ENCODE results near the gene EVI5L.

EVI5L gene

GRCh38 chr19:7843521-7843920, 13.5 kb downstream of the EVI5L start:
- Histone ChIP-seq H3K36me3 (replicated peaks) (no peaks in the 10 kb centered on the region), H3K4me3 (ENCODE audit: low read depth, low read length) (no peak overlapping the region), H3K27ac (no peak overlapping the region), H3K27me3 (replicated peaks) (no peaks in the 10 kb centered on the region)
- in situ Hi-C loops (cut with HindIII; ENCODE audit: low pct_ligation_motif_present, low sequenced_read_pairs), result no loop called here
- TF ChIP-seq, protein P1, sequence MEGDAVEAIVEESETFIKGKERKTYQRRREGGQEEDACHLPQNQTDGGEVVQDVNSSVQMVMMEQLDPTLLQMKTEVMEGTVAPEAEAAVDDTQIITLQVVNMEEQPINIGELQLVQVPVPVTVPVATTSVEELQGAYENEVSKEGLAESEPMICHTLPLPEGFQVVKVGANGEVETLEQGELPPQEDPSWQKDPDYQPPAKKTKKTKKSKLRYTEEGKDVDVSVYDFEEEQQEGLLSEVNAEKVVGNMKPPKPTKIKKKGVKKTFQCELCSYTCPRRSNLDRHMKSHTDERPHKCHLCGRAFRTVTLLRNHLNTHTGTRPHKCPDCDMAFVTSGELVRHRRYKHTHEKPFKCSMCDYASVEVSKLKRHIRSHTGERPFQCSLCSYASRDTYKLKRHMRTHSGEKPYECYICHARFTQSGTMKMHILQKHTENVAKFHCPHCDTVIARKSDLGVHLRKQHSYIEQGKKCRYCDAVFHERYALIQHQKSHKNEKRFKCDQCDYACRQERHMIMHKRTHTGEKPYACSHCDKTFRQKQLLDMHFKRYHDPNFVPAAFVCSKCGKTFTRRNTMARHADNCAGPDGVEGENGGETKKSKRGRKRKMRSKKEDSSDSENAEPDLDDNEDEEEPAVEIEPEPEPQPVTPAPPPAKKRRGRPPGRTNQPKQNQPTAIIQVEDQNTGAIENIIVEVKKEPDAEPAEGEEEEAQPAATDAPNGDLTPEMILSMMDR (IDR thresholded peaks at IDR 0.05; ENCODE audit: low read depth, low read length, missing control alignments), result no peak
- DNase-seq, result no peak

DNA sequence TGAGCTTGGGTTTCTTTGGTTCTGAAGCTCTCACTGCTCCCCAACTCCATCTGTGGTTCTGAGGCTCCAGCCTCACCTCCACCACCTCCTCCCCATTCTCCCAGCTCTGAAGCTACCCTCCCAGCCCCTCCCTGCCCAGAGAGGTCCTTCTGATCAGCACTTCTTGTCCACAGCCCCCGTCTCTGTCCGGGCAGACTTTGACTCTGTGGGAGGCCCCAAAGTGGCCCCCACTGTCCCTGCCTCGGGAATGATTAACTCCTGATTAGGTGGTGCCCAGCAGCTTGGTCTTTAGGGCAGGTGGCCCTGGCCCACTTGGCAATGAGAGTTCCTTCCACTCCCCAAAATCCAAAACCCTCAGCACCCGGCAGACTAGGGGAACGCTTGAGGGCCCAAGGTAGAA, 14.4 kb downstream of the EVI5L start:
- Histone ChIP-seq H3K4me3 (ENCODE audit: low read depth, low read length) (no peak overlapping the region), H3K27ac (no peak overlapping the region), H3K36me3 (replicated peaks) (peaks cover 3% of the 10 kb centered on the region), H3K27me3 (replicated peaks) (no peaks in the 10 kb centered on the region)
- no peak for DNase-seq
- in situ Hi-C loops (cut with HindIII; ENCODE audit: low pct_ligation_motif_present, low sequenced_read_pairs), result no loop called here
- TF ChIP-seq, protein P1 (IDR thresholded peaks at IDR 0.05; ENCODE audit: low read depth, low read length, missing control alignments), result no peak

DNA sequence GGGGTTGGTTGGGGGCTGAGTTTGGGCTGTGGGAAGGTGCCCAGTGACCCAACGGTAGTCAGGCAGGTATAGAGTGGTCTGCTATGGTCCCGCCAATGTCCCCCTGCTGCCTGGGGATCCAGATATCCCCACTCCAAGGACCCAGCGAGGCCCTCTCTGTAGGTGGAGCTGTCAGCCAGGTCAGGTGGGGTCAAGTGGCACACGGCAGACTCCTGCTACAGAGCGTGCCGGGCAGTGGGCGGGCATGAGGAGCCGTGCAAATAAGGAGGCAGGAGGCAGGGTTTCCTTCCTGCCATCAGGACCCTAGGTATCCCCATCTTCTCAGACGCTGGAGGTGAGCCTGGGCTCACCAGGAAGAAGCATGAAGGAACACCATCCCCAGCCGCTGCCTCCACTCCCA, 14.9 kb downstream of the EVI5L start:
- in situ Hi-C loops (cut with HindIII; ENCODE audit: low pct_ligation_motif_present, low sequenced_read_pairs), result no loop called here
- H3K27me3 ChIP-seq (replicated peaks), result no peaks in the 10 kb centered on the region
- TF ChIP-seq, protein P1 (IDR thresholded peaks at IDR 0.05; ENCODE audit: low read depth, low read length, missing control alignments), result no peak

DNA sequence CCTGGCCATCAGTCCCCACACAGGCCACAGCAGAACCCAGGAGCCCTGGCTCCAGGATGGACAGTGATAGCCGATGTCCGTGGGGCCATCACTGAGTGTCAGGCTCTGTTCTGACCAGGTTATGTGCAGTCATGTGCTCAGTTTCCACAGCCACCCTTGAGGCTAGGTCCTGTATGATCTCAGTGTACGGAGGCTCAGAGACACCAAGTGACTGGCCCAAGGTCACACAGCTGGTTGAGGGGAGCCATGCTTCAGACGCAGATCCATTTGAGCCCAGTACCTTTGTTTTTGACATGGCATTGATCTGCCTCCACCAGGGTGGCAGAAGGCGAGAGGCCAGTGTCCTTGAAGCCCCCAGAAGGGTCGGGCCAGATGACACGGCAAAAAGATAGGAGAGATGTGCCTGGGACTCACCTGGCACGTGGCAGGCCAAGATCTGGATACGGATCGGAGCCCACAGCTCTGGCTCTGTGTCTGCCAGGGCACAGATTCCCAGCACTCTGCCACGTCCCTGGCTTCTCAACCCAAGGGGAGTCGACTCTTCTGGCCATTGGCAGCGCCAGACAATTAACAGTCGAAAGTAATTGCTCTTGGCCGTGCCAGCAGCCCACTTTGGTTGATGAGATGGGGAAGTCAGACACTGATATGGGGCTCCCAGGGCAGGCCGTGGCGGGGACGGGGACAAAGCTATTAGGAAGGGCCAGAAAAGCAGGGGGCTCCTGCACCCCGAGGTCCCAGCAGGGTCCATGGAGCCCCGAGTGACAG, 15.6 kb downstream of the EVI5L start:
- Histone ChIP-seq H3K4me3 (ENCODE audit: low read depth, low read length) (no peak overlapping the region), H3K27ac (no peak overlapping the region), H3K36me3 (replicated peaks) (peaks cover 3% of the 10 kb centered on the region), H3K27me3 (replicated peaks) (no peaks in the 10 kb centered on the region)
- TF ChIP-seq, protein P1 (IDR thresholded peaks at IDR 0.05; ENCODE audit: low read depth, low read length, missing control alignments), result no peak
- in situ Hi-C loops (cut with HindIII; ENCODE audit: low pct_ligation_motif_present, low sequenced_read_pairs), result no loop called here
- no peak for DNase-seq

More for the DNA sequence above, 14.9 kb downstream of the EVI5L start:
- H3K4me3 ChIP-seq (ENCODE audit: low read depth, low read length), result no peak overlapping the region
- no peak for DNase-seq
- peaks cover 3% of the 10 kb centered on the region for H3K36me3 ChIP-seq (replicated peaks)
- no peak overlapping the region for H3K27ac ChIP-seq

- peaks cover 3% of the 10 kb centered on the region for H3K36me3 ChIP-seq (replicated peaks)
- TF ChIP-seq, protein P1 (IDR thresholded peaks at IDR 0.05; ENCODE audit: low read depth, low read length, missing control alignments), result no peak
- H3K27ac ChIP-seq, result no peak overlapping the region
Measured at GRCh38 chr19:7846155-7846646, 16.2 kb downstream of the EVI5L start.

More at GRCh38 chr19:7846155-7846646, 16.2 kb downstream of the EVI5L start:
- no peaks in the 10 kb centered on the region for H3K27me3 ChIP-seq (replicated peaks)
- no peak overlapping the region for H3K4me3 ChIP-seq (ENCODE audit: low read depth, low read length)
- in situ Hi-C loops (cut with HindIII; ENCODE audit: low pct_ligation_motif_present, low sequenced_read_pairs), result no loop called here
- DNase-seq, result no peak
